Stimulated activated CD4-positive, alpha-beta T cell treated with anti-CD3 and anti-CD28 coated beads, Interleukin-4, amount 100 ng/mL, for 1 hour (primary cell): ENCODE data around the gene TRIL.
A peak's percentile ranks its signal among the peaks of the same experiment; 100 is the strongest.

Experiments
- DNase-seq: peaks from one replicate; pipeline ENCODE4 v3.0.0-alpha.2; 2020

TRIL gene

DNA sequence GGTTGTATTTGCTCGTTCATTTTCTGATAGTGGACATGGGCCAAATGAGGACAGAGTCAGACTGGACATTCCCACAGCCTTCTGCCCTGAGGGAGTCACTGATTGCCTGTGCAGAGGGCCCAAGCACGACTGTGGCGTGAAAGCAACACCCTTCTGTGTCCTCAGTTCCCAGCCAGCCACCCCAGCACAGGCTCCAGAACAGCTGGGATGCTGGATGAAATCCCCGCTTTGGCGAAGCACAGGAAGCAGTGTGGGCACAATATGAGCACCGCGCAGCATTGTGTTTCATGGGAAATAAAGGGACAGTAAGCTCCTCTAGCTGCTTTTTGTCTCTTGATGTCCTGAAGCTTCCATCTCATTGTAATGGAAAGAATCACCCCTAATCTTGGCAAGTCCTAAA is 20.5 kb downstream of the TRIL start:
- DNase-seq: no peak

DNA sequence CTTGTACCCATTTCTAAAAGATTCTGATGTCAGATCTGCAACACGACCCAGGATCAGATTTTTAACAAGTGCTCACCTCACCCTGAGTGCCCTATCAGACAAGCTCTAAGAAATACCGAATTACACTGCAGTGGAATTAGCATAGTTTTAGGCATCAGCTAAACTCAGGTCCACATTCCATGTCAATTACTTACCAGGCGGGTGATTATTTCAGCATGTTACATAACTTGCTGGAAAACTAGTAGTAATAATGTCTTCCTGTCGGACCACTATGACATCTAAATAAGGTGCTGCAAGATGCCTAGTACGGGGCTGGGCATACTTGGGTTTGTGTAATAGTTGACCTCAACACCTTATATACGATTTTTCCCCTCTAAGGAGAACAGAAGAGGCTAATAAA is 21.0 kb downstream of the TRIL start:
- no peak for DNase-seq

DNA sequence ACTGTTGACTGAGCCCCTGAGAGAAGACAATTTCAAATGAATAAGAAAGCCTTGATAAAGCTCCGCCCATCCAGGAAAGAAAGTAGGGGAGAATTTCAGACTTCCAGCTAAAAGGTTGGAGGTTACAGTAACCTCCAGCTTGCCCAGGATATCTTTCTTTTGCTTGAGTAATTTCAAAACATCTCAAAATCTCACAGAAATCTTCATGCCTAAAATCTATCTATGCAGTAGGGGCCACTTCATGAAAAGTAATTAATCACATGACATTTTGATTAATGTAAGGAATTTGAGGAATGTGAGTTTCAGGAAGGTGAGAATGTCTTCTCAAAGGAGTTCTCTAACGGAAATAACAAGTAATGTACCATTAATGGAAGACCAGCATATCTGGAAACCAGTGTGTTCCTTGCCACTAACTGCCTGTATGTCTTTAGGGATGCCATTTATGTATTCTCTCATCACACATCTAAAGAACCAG is 24.2 kb downstream of the TRIL start:
- DNase-seq: no peak

- DNase-seq: no peak
Measured at GRCh38 chr7:28931565-28931964, 26.6 kb downstream of the TRIL start.

DNA sequence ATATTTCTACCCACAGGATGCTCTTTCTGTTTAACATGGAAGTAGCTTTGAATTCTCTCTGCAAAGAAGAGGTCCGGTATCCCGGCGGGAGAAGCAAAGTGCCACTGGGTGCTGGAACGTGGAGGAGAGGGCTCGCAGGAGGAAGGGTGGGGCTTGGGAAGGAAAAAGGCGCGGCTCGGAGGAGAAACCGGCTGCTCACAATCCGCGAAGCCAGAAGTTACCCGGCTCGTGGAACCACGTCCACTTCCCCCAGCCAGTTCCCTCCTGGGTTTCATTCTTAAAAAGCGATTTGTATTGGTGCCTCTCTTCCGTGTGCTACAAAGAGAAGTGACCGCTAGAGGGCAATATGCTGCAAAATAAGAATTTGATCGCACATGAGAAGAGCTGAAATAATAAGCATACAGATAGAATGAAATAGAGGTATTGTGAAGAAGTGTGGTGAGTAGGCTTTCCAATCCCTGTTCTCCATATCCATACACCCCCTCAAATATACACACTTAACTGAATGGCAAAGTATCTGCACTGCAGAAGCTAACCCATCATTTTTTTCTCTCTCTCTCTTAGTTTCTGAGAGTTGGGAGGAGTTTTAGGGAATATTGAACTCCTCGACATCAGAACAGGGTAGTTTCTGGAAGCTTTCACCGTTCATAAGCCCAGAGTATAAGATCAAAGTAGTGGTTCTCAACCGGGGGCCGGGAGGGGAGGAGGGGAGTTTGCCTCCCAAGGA is 31.1 kb downstream of the TRIL start:
- DNase-seq: peak; percentile 16

DNA sequence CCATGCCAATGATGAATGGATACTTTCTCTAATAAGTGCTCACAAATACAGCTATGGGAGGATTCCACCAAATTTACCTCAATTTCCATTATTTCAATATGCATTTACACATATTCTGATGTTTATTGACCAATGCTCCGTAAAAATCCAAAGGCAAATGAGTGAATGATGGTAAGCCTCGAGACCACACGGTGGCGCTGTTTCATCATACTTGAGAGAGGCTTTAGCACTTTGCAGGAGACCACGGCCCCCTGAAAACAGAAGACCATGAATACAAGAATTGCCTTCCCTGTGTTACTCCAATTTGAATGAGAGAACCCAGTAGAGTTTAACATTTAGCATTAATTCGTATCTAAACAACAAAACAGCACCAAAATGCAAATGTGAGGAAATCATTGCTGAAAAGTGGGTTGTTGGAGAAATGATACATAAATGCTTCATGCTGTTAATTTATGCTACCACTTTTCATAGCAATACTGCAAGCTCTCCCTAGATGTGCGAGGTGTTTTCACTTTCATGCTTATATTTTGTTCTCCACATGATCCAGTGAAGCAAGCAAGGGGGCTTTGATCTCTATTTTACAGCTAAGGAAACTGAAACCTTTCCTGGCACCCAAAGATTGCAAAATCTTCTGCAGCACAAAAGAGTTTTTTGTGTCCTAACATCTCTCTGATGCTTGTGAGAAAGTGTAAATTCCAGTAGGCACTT is 35.4 kb downstream of the TRIL start:
- peak; percentile 62 for DNase-seq

- DNase-seq: no peak
Measured at GRCh38 chr7:28921822-28922221, 36.3 kb downstream of the TRIL start.

GRCh38 chr7:28920424-28920823 is 37.7 kb downstream of the TRIL start:
- DNase-seq: no peak

- DNase-seq: no peak
Measured at GRCh38 chr7:28919510-28919909, 38.6 kb downstream of the TRIL start.

- DNase-seq: no peak
Measured at GRCh38 chr7:28908775-28909174, 49.4 kb downstream of the TRIL start.

DNA sequence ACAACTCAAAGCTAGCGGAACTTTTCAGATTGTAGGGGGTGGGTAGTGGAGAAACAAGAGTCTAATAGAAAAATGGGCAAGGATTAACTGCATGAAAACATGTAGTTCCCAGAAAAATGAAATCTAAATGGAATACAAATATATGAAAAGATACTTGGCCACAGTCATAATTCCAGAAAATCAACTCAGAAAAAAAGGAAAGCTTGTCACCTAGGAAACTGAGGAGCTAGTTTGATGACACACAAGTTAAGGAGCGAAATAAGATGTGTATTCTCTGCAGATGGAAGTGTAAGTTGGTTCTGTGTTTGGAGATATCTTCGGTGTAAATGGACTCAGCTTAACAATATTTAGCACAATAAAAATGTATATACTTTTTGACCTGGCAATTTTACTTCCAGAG is 52.7 kb downstream of the TRIL start:
- no peak for DNase-seq

GRCh38 chr7:28904578-28905048 is 53.5 kb downstream of the TRIL start:
- DNase-seq: no peak

- no peak for DNase-seq
Measured at GRCh38 chr7:28903730-28904577, 54.2 kb downstream of the TRIL start.
